Germinal center (tissue), 1 donor: ENCODE measurements around the gene KDM8.

Experiments
- DNase-seq: peaks from one replicate; pipeline ENCODE4 v3.0.0; 2012; ENCODE audit warnings: mixed read lengths, low spot score

Gene KDM8

DNA sequence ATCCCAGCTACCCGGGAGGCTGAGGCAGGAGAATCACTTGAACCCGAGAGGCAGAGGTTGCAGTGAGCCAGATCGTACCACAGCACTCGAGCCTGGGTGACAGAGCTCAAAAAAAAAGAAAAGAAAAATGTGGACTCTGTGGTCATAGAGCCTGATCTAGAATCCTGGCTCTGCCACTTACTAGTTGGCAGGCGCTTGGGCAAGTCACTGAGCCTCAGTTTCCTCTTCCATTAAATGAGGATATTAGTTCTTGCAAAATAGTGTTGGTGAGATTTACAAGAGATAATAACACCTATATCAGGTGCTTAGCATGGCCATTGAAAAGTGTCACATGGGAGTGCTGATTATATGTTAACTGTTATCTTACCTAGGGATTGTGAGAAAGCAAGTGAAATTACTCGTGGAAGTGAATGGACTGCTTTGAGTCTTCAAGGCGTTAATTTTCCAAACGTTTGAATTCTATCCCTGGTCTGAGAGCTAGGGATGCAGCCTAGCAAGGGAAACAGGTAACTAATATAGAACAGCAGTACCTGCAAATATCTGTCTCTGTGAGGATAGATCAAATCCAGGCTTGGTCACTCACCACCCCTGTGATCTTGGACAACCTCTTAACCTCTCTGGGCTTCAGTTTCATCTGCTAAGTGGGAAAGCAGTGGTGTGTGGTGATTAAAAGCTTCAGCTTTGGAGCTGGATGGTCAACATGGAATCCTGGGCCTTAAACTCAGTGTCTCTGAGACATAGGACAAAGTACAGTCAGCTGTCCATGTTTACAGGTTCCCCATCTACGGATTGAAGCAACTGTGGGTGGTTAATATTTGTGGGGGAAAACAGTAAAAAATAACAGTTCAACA lies 66.2 kb downstream of the KDM8 start:
- no peak for DNase-seq

DNA sequence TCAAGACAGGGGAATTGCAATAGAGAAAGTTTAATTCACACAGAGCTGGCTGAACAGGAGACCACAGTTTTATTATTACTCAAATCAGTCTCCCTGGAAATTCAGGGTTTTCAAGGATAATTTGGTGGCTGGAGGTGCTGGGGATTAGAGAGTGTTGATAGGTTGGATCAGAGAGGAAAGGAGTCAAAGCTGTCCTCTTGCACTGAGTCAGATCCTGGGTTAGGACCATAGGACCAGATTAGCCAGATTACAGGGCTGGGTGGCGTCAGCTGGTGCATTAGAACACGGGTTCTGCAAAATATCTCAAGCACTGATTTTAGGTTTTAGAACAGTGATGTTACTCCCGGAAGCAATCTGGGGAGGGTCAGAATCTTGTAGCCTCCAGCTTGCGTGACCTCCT lies 67.0 kb downstream of the KDM8 start:
- no peak for DNase-seq
